A673 (cell line): ENCODE data around the gene GNPDA2. TPM values are rescaled to one million over a fixed set of nuclear protein-coding genes. Genes with fewer than 3 reads are reported as not detected.

Experiments used
- BruUV-seq: library from RNA; stranded (reverse); fragments of 400-500 nt; replicated peaks from 2 replicates; lab custom pipeline; 2021; lab: Mats Ljungman, UMichigan
- CTCF ChIA-PET: fragments of 300-600 bp; sonication (Branson Sonifier 250); formaldehyde crosslinking; loops from one replicate; lab custom pipeline; 2022; ENCODE audit warnings: antibody characterized with exemption; lab: Charles Lee
- POLR2A ChIA-PET: fragments of 300-600 bp; sonication (Branson Sonifier 250); formaldehyde crosslinking; loops from one replicate; lab custom pipeline; 2022; ENCODE audit warnings: antibody characterized with exemption; ENCODE audit not compliant: low non-redundant PET; lab: Charles Lee
- DNase-seq: peaks from one replicate; pipeline ENCODE4 v3.0.0-alpha.2; 2015; ENCODE audit warnings: low spot score
- H3K27ac ChIP-seq: fragments of 200-600 bp; sonication (generic); 2 replicates; pipeline ENCODE4 v1.5.1; 2016; ENCODE audit warnings: mixed run types, low read depth, mild to moderate bottlenecking, mixed read lengths, antibody characterized with exemption, low read length; ENCODE audit not compliant: poor library complexity, severe bottlenecking
- H3K27me3 ChIP-seq: fragments of 200-600 bp; sonication (generic); replicated peaks from 2 replicates; pipeline ENCODE4 v1.6.1; 2017; ENCODE audit warnings: mixed run types, low read depth, mild to moderate bottlenecking, mixed read lengths, antibody characterized with exemption, low read length; ENCODE audit not compliant: insufficient read depth, poor library complexity
- H3K36me3 ChIP-seq: fragments of 200-600 bp; sonication (generic); 2 replicates; pipeline ENCODE4 v1.6.1; 2016; ENCODE audit warnings: mixed run types, mild to moderate bottlenecking, mixed read lengths, antibody characterized with exemption, low read length; ENCODE audit not compliant: insufficient read depth, poor library complexity, severe bottlenecking
- H3K4me1 ChIP-seq: fragments of 200-600 bp; sonication (generic); 2 replicates; pipeline ENCODE4 v1.6.1; 2017; ENCODE audit warnings: mixed run types, mild to moderate bottlenecking, mixed read lengths, antibody characterized with exemption, low read length; ENCODE audit not compliant: insufficient read depth, poor library complexity, severe bottlenecking
- H3K4me3 ChIP-seq: fragments of 200-600 bp; sonication (generic); 2 replicates; pipeline ENCODE4 v1.5.1; 2016; ENCODE audit warnings: low read depth, mixed run types, mild to moderate bottlenecking, mixed read lengths, low read length; ENCODE audit not compliant: poor library complexity, severe bottlenecking
- H3K9me3 ChIP-seq: fragments of 200-600 bp; sonication (generic); 2 replicates; pipeline ENCODE4 v1.6.1; 2016; ENCODE audit warnings: mixed run types, low read depth, mild to moderate bottlenecking, mixed read lengths, antibody characterized with exemption, low read length; ENCODE audit not compliant: poor library complexity, severe bottlenecking
- CTCF ChIP-seq: fragments of 300-800, 200-600 bp; sonication (generic); conservative IDR thresholded peaks from 2 replicates; pipeline ENCODE4 v1.5.1; 2017; ENCODE audit warnings: low read depth, mild to moderate bottlenecking, antibody characterized with exemption, low read length, moderate library complexity, mixed read lengths
- EZH2 ChIP-seq: fragments of 200-600 bp; sonication (generic); IDR thresholded peaks from 2 replicates; pipeline ENCODE4 v1.6.1; 2017; ENCODE audit warnings: borderline replicate concordance, low read depth, mild to moderate bottlenecking, mixed read lengths, antibody characterized with exemption, low read length; ENCODE audit not compliant: poor library complexity, severe bottlenecking
- intact Hi-C: fragments of 100-400 bp; cut with micrococcal nuclease; formaldehyde crosslinking; loops from one replicate; pipeline ENCODE4 v1.10.0; 2022; ENCODE audit not compliant: unreplicated experiment
- total RNA-seq: library from RNA; stranded (reverse); gene quantifications from 2 replicates; pipeline ENCODE4 v1.2.3, GENCODE V29; 2021

Gene GNPDA2
- total RNA-seq, 1 experiment from 2014 or later = 27.8 TPM

GRCh38 chr4:44716597-44716996 is 9.8 kb downstream of the GNPDA2 start:
- intact Hi-C loops = no loop called here
- no TSS peak for BruUV-seq
- no peak overlapping the region for H3K27ac ChIP-seq
- H3K27me3 ChIP-seq = no peaks in the 10 kb centered on the region
- no peak for TF ChIP-seq CTCF
- ChIA-PET POLR2A (no interaction called here), CTCF (no interaction called here)
- no peaks in the 10 kb centered on the region for H3K36me3 ChIP-seq
- no peak for DNase-seq
- no peaks in the 10 kb centered on the region for H3K4me1 ChIP-seq
- no peak overlapping the region for H3K4me3 ChIP-seq
- no peaks in the 10 kb centered on the region for H3K9me3 ChIP-seq

- CTCF ChIA-PET = no interaction called here
- no peak overlapping the region for H3K4me3 ChIP-seq
- intact Hi-C loops = no loop called here
Measured at GRCh38 chr4:44713125-44713524, 13.2 kb downstream of the GNPDA2 start.

GRCh38 chr4:44704673-44705072 is 21.7 kb downstream of the GNPDA2 start:
- H3K36me3 ChIP-seq = peaks cover 43% of the 10 kb centered on the region
- no peak for TF ChIP-seq CTCF
- no peak for TF ChIP-seq EZH2
- ChIA-PET POLR2A (no interaction called here), CTCF (no interaction called here)
- no peaks in the 10 kb centered on the region for H3K9me3 ChIP-seq
- no peak for DNase-seq
- H3K4me1 ChIP-seq = no peaks in the 10 kb centered on the region
- H3K27me3 ChIP-seq = no peaks in the 10 kb centered on the region
- intact Hi-C loops = no loop called here
- H3K27ac ChIP-seq = no peak overlapping the region
- BruUV-seq = no TSS peak
- no peak overlapping the region for H3K4me3 ChIP-seq

More at GRCh38 chr4:44713125-44713524, 13.2 kb downstream of the GNPDA2 start:
- Histone ChIP-seq H3K27ac (no peak overlapping the region), H3K4me1 (no peaks in the 10 kb centered on the region), H3K27me3 (no peaks in the 10 kb centered on the region), H3K36me3 (no peaks in the 10 kb centered on the region), H3K9me3 (no peaks in the 10 kb centered on the region)
- DNase-seq = no peak
- TF ChIP-seq EZH2 (no peak), CTCF (no peak)
- POLR2A ChIA-PET = no interaction called here
- BruUV-seq = no TSS peak
